ENCODE measurements around the gene HOXC12. TPM values are rescaled to one million over a fixed set of nuclear protein-coding genes. Genes with fewer than 3 reads are reported as not detected.
A peak's percentile ranks its signal among the peaks of the same experiment; 100 is the strongest.

HOXC12 gene
- total and polyA plus RNA-seq, 3 experiments from 2014 or later, result not detected

DNA sequence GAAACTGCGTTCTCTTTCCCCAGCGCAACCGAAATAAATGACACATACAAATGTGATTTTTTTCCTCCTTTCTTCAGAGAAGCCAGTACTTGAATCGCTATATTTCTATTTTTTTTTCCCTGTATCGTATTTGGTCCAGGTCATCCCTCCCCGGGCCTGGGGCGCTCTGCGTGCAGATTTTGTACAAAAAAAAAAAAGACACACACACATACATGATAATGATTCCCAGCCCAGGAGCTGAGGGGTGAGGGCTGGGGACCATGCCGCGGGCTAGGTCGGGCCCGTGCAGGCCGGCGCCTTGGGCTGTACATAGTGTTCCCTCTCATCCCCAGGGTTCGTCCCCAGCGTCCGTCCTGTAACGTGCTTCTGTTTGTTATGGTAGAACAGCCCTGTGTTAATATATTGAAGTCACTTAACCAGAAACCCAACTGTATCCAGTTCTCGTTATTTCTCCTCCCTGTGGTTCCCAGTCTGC, 48.2 kb downstream of the HOXC12 start:
- H3K27me3 Mint-ChIP-seq, result peaks cover 85 to 98% of the 10 kb centered on the region in 2 donors
- H3K27me3 ChIP-seq (ENCODE audit: insufficient read depth, low read length, poor library complexity, severe bottlenecking), result peaks cover 91% of the 10 kb centered on the region
- H3K9me3 Mint-ChIP-seq, result peaks cover 0 to 4% (median 0%) of the 10 kb centered on the region in 5 donors
- no peaks in the 10 kb centered on the region for H3K9me3 ChIP-seq (ENCODE audit: low read length)
- peaks cover 18% of the 10 kb centered on the region for H3K4me1 ChIP-seq (ENCODE audit: insufficient read depth, low read length)
- POLR2A ChIA-PET, result interaction anchor here (0.6 kb wide), 1 partner anchor 189 kb away, joined by 3 read pairs; no protein-coding TSS in a partner anchor
- no peak for DNase-seq
- H3K27ac ChIP-seq (ENCODE audit: low read depth, low read length), result no peak overlapping the region
- H3K27ac Mint-ChIP-seq, result peak overlapping the region in 2 of 8 donors; percentile 78 to 80
- H3K4me3 Mint-ChIP-seq, result peak overlapping the region in 1 of 7 donors; percentile 5
- H3K36me3 ChIP-seq (ENCODE audit: insufficient read depth, low read length), result no peaks in the 10 kb centered on the region
- no peak overlapping the region for H3K4me3 ChIP-seq (ENCODE audit: low read length)
- no peaks in the 10 kb centered on the region for H3K36me3 Mint-ChIP-seq
- CTCF ChIA-PET, result interaction anchor here (15.2 kb wide), 1 partner anchor 202 kb away, joined by 216 read pairs; no protein-coding TSS in a partner anchor
- peaks cover 15 to 41% (median 23%) of the 10 kb centered on the region in 3 donors for H3K4me1 Mint-ChIP-seq

DNA sequence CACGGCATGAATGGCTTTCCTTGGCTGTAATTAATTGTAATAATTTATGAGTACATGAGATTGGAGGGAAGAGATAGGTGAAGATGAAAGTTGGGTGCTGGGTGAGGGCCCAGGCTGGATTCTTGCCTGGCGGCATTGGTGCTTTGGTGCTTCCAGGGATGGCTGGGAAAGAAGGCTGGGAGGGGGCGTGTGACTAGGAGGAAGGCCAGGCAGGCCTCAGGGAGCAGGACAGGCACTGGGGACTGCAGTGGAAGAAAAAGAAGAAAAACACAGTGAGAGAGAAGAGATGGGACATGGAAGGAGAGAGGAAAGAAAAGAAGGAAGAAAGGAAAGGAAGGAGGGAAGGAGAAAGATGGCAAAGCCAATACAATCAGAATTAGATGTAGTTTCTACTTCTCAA, 48.9 kb downstream of the HOXC12 start:
- peak overlapping the region in 1 of 7 donors; percentile 5 for H3K4me3 Mint-ChIP-seq
- H3K27ac ChIP-seq (ENCODE audit: low read depth, low read length), result no peak overlapping the region
- H3K27ac Mint-ChIP-seq, result peak overlapping the region in 1 of 8 donors; percentile 78
- peaks cover 90% of the 10 kb centered on the region for H3K27me3 ChIP-seq (ENCODE audit: insufficient read depth, low read length, poor library complexity, severe bottlenecking)
- CTCF ChIA-PET, result interaction anchor here (1.3 to 15.2 kb wide), 3 partner anchors 186 to 210 kb away, joined by 5 to 216 read pairs (median 95); partner anchors contain the start of gene SMUG1
- no peak for DNase-seq
- no peaks in the 10 kb centered on the region for H3K36me3 ChIP-seq (ENCODE audit: insufficient read depth, low read length)
- peaks cover 16 to 41% (median 17%) of the 10 kb centered on the region in 3 donors for H3K4me1 Mint-ChIP-seq
- no peaks in the 10 kb centered on the region for H3K9me3 ChIP-seq (ENCODE audit: low read length)
- H3K4me3 ChIP-seq (ENCODE audit: low read length), result no peak overlapping the region
- H3K9me3 Mint-ChIP-seq, result peaks cover 0 to 4% (median 0%) of the 10 kb centered on the region in 5 donors
- H3K36me3 Mint-ChIP-seq, result no peaks in the 10 kb centered on the region
- H3K27me3 Mint-ChIP-seq, result peaks cover 83 to 98% of the 10 kb centered on the region in 2 donors
- peaks cover 18% of the 10 kb centered on the region for H3K4me1 ChIP-seq (ENCODE audit: insufficient read depth, low read length)
- POLR2A ChIA-PET, result no interaction called here

GRCh38 chr12:54004063-54004840, 49.5 kb downstream of the HOXC12 start:
- ChIA-PET POLR2A (no interaction called here), CTCF (interaction anchor here (0.7 to 15.2 kb wide), 6 partner anchors 16 to 210 kb away, joined by 3 to 216 read pairs (median 4); partner anchors contain the start of genes HOXC10 and SMUG1)
- H3K27me3 ChIP-seq (ENCODE audit: insufficient read depth, low read length, poor library complexity, severe bottlenecking), result peaks cover 85% of the 10 kb centered on the region
- H3K9me3 ChIP-seq (ENCODE audit: low read length), result no peaks in the 10 kb centered on the region
- Mint-ChIP-seq H3K4me1 (peaks cover 13 to 43% (median 20%) of the 10 kb centered on the region in 3 donors), H3K4me3 (peak overlapping the region in 1 of 7 donors; percentile 5), H3K27me3 (peaks cover 79 to 97% of the 10 kb centered on the region in 2 donors), H3K9me3 (peaks cover 0 to 4% (median 0%) of the 10 kb centered on the region in 5 donors), H3K27ac (peak overlapping the region in 1 of 8 donors; percentile 78), H3K36me3 (no peaks in the 10 kb centered on the region)
- peaks cover 21% of the 10 kb centered on the region for H3K4me1 ChIP-seq (ENCODE audit: insufficient read depth, low read length)
- H3K27ac ChIP-seq (ENCODE audit: low read depth, low read length), result no peak overlapping the region
- H3K36me3 ChIP-seq (ENCODE audit: insufficient read depth, low read length), result no peaks in the 10 kb centered on the region
- no peak for DNase-seq
- H3K4me3 ChIP-seq (ENCODE audit: low read length), result no peak overlapping the region

- H3K36me3 ChIP-seq (ENCODE audit: insufficient read depth, low read length), result no peaks in the 10 kb centered on the region
- H3K4me3 ChIP-seq (ENCODE audit: low read length), result no peak overlapping the region
- H3K27ac ChIP-seq (ENCODE audit: low read depth, low read length), result no peak overlapping the region
- Mint-ChIP-seq H3K4me1 (peaks cover 14 to 43% (median 20%) of the 10 kb centered on the region in 3 donors), H3K27me3 (peaks cover 81 to 97% of the 10 kb centered on the region in 2 donors), H3K4me3 (peak overlapping the region in 3 of 7 donors; percentile 23 to 73 (median 68)), H3K9me3 (peaks cover 0 to 4% (median 0%) of the 10 kb centered on the region in 5 donors), H3K27ac (no peak overlapping the region), H3K36me3 (no peaks in the 10 kb centered on the region)
- peaks cover 86% of the 10 kb centered on the region for H3K27me3 ChIP-seq (ENCODE audit: insufficient read depth, low read length, poor library complexity, severe bottlenecking)
- peaks cover 22% of the 10 kb centered on the region for H3K4me1 ChIP-seq (ENCODE audit: insufficient read depth, low read length)
- H3K9me3 ChIP-seq (ENCODE audit: low read length), result no peaks in the 10 kb centered on the region
- ChIA-PET CTCF (interaction anchor here (0.8 to 15.2 kb wide), 9 partner anchors 11 to 210 kb away, joined by 3 to 216 read pairs (median 7); partner anchors contain the start of genes HOXC10 and SMUG1), POLR2A (no interaction called here)
- DNase-seq, result no peak
Observed at GRCh38 chr12:54004841-54005530, 50.3 kb downstream of the HOXC12 start.

- Mint-ChIP-seq H3K4me3 (peak overlapping the region in 4 of 7 donors; percentile 15 to 78 (median 70)), H3K9me3 (peaks cover 0 to 4% (median 0%) of the 10 kb centered on the region in 5 donors), H3K27me3 (peaks cover 82 to 99% of the 10 kb centered on the region in 2 donors), H3K36me3 (no peaks in the 10 kb centered on the region), H3K4me1 (peaks cover 14 to 43% (median 18%) of the 10 kb centered on the region in 3 donors), H3K27ac (peak overlapping the region in 2 of 8 donors; percentile 14 to 73)
- no peaks in the 10 kb centered on the region for H3K36me3 ChIP-seq (ENCODE audit: insufficient read depth, low read length)
- H3K4me3 ChIP-seq (ENCODE audit: low read length), result no peak overlapping the region
- H3K27me3 ChIP-seq (ENCODE audit: insufficient read depth, low read length, poor library complexity, severe bottlenecking), result peaks cover 85% of the 10 kb centered on the region
- no peaks in the 10 kb centered on the region for H3K9me3 ChIP-seq (ENCODE audit: low read length)
- H3K4me1 ChIP-seq (ENCODE audit: insufficient read depth, low read length), result peaks cover 17% of the 10 kb centered on the region
- ChIA-PET POLR2A (no interaction called here), CTCF (interaction anchor here (0.7 to 15.2 kb wide), 15 partner anchors 8 to 209 kb away, joined by 3 to 216 read pairs (median 7); partner anchors contain the start of genes HOXC10, HOXC5 and SMUG1)
- no peak overlapping the region for H3K27ac ChIP-seq (ENCODE audit: low read depth, low read length)
- no peak for DNase-seq
Observed at GRCh38 chr12:54005531-54005852, 50.8 kb downstream of the HOXC12 start.

DNA sequence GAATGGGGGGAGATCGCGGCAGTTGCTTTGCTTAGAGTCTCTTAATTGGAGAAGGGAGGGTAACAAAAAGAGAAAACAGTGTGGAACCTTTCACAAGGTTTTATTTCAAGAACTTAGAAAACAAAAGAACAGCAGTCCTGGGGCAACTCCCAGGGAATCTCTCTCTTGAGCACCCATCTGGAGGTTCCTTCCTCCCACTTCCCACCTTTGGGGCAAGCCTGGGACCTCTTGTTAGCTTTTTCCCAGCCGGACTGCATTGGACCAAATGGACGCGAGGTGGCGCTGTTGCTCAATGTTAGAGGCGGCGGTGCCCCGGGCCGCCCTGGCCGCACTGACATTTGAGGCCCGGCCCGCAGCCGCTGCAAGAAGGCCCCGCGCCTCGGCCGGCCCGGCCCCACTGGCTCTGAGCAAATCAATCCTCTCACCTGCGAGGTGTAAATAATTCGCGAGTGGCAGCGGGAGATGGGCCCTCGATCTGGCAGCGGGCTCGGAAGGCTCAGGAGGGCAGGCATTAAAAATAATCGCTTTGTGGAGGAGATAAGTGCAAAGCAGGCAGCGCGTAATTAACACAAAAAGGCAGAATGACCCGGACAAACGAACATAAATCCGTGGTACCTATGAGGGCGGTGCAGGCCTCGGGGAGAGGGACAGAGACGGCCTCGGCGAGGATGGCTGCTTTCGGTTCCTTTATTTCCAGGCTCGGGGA, 51.3 kb downstream of the HOXC12 start:
- Histone ChIP-seq H3K27me3 (ENCODE audit: insufficient read depth, low read length, poor library complexity, severe bottlenecking) (peaks cover 83% of the 10 kb centered on the region), H3K9me3 (ENCODE audit: low read length) (no peaks in the 10 kb centered on the region), H3K36me3 (ENCODE audit: insufficient read depth, low read length) (no peaks in the 10 kb centered on the region), H3K4me3 (ENCODE audit: low read length) (peak overlapping the region; percentile 51), H3K4me1 (ENCODE audit: insufficient read depth, low read length) (peaks cover 19% of the 10 kb centered on the region), H3K27ac (ENCODE audit: low read depth, low read length) (no peak overlapping the region)
- Mint-ChIP-seq H3K27ac (peak overlapping the region in 5 of 8 donors; percentile 14 to 73 (median 68)), H3K36me3 (no peaks in the 10 kb centered on the region), H3K4me1 (peaks cover 19 to 46% (median 19%) of the 10 kb centered on the region in 3 donors), H3K9me3 (peaks cover 0 to 4% (median 0%) of the 10 kb centered on the region in 5 donors), H3K4me3 (peak overlapping the region; percentile 66 to 93 (median 77)), H3K27me3 (peaks cover 78 to 99% of the 10 kb centered on the region in 2 donors)
- ChIA-PET CTCF (interaction anchor here (0.7 to 15.2 kb wide), 16 partner anchors 9 to 209 kb away, joined by 3 to 216 read pairs (median 6); partner anchors contain the start of genes HOXC10, HOXC4, HOXC5 and SMUG1), POLR2A (no interaction called here)
- peak; percentile 75 to 87 (median 82) for DNase-seq

DNA sequence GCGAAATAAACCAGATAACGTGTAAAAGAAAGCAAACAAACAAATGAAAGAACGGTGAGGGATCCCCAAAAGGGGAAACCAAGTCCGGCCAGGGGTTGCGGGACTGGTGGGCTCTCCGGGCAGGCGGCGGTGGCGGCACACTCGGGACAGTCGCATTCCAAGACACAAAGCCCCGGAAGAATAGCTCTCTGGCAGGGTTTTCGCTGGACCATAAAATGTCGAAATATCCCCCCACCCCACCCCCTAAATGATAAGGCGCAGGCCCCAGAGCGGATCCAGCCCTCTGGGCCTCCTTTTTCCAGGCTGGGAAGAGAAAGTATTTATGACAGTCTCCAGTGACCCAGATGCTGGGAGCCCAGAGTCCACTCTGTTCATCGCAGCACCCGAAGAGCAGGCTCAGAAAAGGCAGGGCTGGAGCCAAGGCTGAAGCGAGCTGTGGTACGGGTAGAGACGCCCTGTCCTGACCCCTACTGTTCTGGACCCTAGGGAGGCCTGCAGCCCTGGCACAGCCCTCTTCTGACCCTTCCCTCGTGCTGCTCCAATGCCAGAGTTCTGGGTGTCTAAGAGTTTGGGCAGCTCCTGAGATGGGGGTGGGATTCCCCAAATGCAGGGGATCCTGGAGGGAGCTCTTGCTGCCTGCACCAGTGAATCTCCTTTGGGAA, 52.0 kb downstream of the HOXC12 start:
- Histone ChIP-seq H3K4me1 (ENCODE audit: insufficient read depth, low read length) (peaks cover 24% of the 10 kb centered on the region), H3K27ac (ENCODE audit: low read depth, low read length) (no peak overlapping the region), H3K36me3 (ENCODE audit: insufficient read depth, low read length) (no peaks in the 10 kb centered on the region), H3K4me3 (ENCODE audit: low read length) (peak overlapping the region; percentile 51), H3K9me3 (ENCODE audit: low read length) (no peaks in the 10 kb centered on the region), H3K27me3 (ENCODE audit: insufficient read depth, low read length, poor library complexity, severe bottlenecking) (peaks cover 83% of the 10 kb centered on the region)
- ChIA-PET POLR2A (interaction anchor here (0.6 kb wide), 1 partner anchor 297 kb away, joined by 4 read pairs; no protein-coding TSS in a partner anchor), CTCF (interaction anchor here (0.8 to 15.2 kb wide), 14 partner anchors 10 to 208 kb away, joined by 3 to 216 read pairs (median 4); partner anchors contain the start of genes HOXC4, HOXC5 and SMUG1)
- Mint-ChIP-seq H3K27ac (peak overlapping the region in 3 of 8 donors; percentile 27 to 73 (median 71)), H3K36me3 (no peaks in the 10 kb centered on the region), H3K9me3 (peaks cover 0 to 4% (median 0%) of the 10 kb centered on the region in 5 donors), H3K4me1 (peaks cover 24 to 53% (median 25%) of the 10 kb centered on the region in 3 donors), H3K4me3 (peak overlapping the region in 6 of 7 donors; percentile 66 to 93 (median 78)), H3K27me3 (peaks cover 81 to 99% of the 10 kb centered on the region in 2 donors)
- no peak for DNase-seq
